ENCODE measurements around the gene GNAS-AS1.

GNAS-AS1 gene

GRCh38 chr20:58847463-58847862, 3.2 kb downstream of the GNAS-AS1 start:
- Histone ChIP-seq H3K27ac (ENCODE audit: low read depth in 2 of 2, low read length in 2 of 2) (no peak overlapping the region), H3K27me3 (ENCODE audit: control insufficient read depth in 2 of 2, insufficient read depth in 2 of 2, low read length in 2 of 2) (peaks cover 10 to 12% of the 10 kb centered on the region in 2 donors), H3K9ac (ENCODE audit: low read depth in 1 of 2, low read length in 2 of 2) (no peak overlapping the region), H3K36me3 (ENCODE audit: control insufficient read depth in 2 of 2, insufficient read depth in 2 of 2, low read length in 2 of 2) (no peaks in the 10 kb centered on the region), H3K4me3 (ENCODE audit: low read length in 2 of 2) (no peak overlapping the region), H3K4me1 (ENCODE audit: control insufficient read depth in 2 of 2, insufficient read depth in 2 of 2, low read length in 2 of 2) (peaks cover 0 to 6% of the 10 kb centered on the region in 2 donors), H3K9me3 (ENCODE audit: control insufficient read depth in 2 of 2, low read length in 2 of 2) (no peaks in the 10 kb centered on the region)

GRCh38 chr20:58845706-58846105, 5.0 kb downstream of the GNAS-AS1 start:
- H3K27me3 ChIP-seq (ENCODE audit: control insufficient read depth in 2 of 2, insufficient read depth in 2 of 2, low read length in 2 of 2): peaks cover 3% of the 10 kb centered on the region in 2 donors
- no peak overlapping the region for H3K27ac ChIP-seq (ENCODE audit: low read depth in 2 of 2, low read length in 2 of 2)
- no peak overlapping the region for H3K9ac ChIP-seq (ENCODE audit: low read depth in 1 of 2, low read length in 2 of 2)
- H3K4me3 ChIP-seq (ENCODE audit: low read length in 2 of 2): no peak overlapping the region
- H3K36me3 ChIP-seq (ENCODE audit: control insufficient read depth in 2 of 2, insufficient read depth in 2 of 2, low read length in 2 of 2): no peaks in the 10 kb centered on the region
- no peaks in the 10 kb centered on the region for H3K9me3 ChIP-seq (ENCODE audit: control insufficient read depth in 2 of 2, low read length in 2 of 2)
- no peaks in the 10 kb centered on the region for H3K4me1 ChIP-seq (ENCODE audit: control insufficient read depth in 2 of 2, insufficient read depth in 2 of 2, low read length in 2 of 2)

- Histone ChIP-seq H3K4me3 (ENCODE audit: low read length in 2 of 2) (no peak overlapping the region), H3K27me3 (ENCODE audit: control insufficient read depth in 2 of 2, insufficient read depth in 2 of 2, low read length in 2 of 2) (peaks cover 7 to 8% of the 10 kb centered on the region in 2 donors), H3K36me3 (ENCODE audit: control insufficient read depth in 2 of 2, insufficient read depth in 2 of 2, low read length in 2 of 2) (no peaks in the 10 kb centered on the region), H3K4me1 (ENCODE audit: control insufficient read depth in 2 of 2, insufficient read depth in 2 of 2, low read length in 2 of 2) (no peaks in the 10 kb centered on the region), H3K9me3 (ENCODE audit: control insufficient read depth in 2 of 2, low read length in 2 of 2) (no peaks in the 10 kb centered on the region), H3K27ac (ENCODE audit: low read depth in 2 of 2, low read length in 2 of 2) (no peak overlapping the region), H3K9ac (ENCODE audit: low read depth in 1 of 2, low read length in 2 of 2) (no peak overlapping the region)
Measured at GRCh38 chr20:58843128-58843556, 7.6 kb downstream of the GNAS-AS1 start.

- Histone ChIP-seq H3K9me3 (ENCODE audit: control insufficient read depth in 2 of 2, low read length in 2 of 2) (no peaks in the 10 kb centered on the region), H3K9ac (ENCODE audit: low read depth in 1 of 2, low read length in 2 of 2) (no peak overlapping the region), H3K36me3 (ENCODE audit: control insufficient read depth in 2 of 2, insufficient read depth in 2 of 2, low read length in 2 of 2) (no peaks in the 10 kb centered on the region), H3K27ac (ENCODE audit: low read depth in 2 of 2, low read length in 2 of 2) (no peak overlapping the region), H3K4me3 (ENCODE audit: low read length in 2 of 2) (no peak overlapping the region), H3K27me3 (ENCODE audit: control insufficient read depth in 2 of 2, insufficient read depth in 2 of 2, low read length in 2 of 2) (peaks cover 7 to 8% of the 10 kb centered on the region in 2 donors), H3K4me1 (ENCODE audit: control insufficient read depth in 2 of 2, insufficient read depth in 2 of 2, low read length in 2 of 2) (no peaks in the 10 kb centered on the region)
Measured at GRCh38 chr20:58842276-58842675, 8.4 kb downstream of the GNAS-AS1 start.

GRCh38 chr20:58841539-58842264, 9.0 kb downstream of the GNAS-AS1 start:
- H3K36me3 ChIP-seq (ENCODE audit: control insufficient read depth in 2 of 2, insufficient read depth in 2 of 2, low read length in 2 of 2): no peaks in the 10 kb centered on the region
- H3K27ac ChIP-seq (ENCODE audit: low read depth in 2 of 2, low read length in 2 of 2): no peak overlapping the region
- no peaks in the 10 kb centered on the region for H3K4me1 ChIP-seq (ENCODE audit: control insufficient read depth in 2 of 2, insufficient read depth in 2 of 2, low read length in 2 of 2)
- H3K27me3 ChIP-seq (ENCODE audit: control insufficient read depth in 2 of 2, insufficient read depth in 2 of 2, low read length in 2 of 2): peaks cover 7 to 8% of the 10 kb centered on the region in 2 donors
- H3K4me3 ChIP-seq (ENCODE audit: low read length in 2 of 2): no peak overlapping the region
- H3K9ac ChIP-seq (ENCODE audit: low read depth in 1 of 2, low read length in 2 of 2): no peak overlapping the region
- H3K9me3 ChIP-seq (ENCODE audit: control insufficient read depth in 2 of 2, low read length in 2 of 2): no peaks in the 10 kb centered on the region

GRCh38 chr20:58840816-58841538, 9.7 kb downstream of the GNAS-AS1 start:
- H3K4me1 ChIP-seq (ENCODE audit: control insufficient read depth in 2 of 2, insufficient read depth in 2 of 2, low read length in 2 of 2): no peaks in the 10 kb centered on the region
- H3K4me3 ChIP-seq (ENCODE audit: low read length in 2 of 2): no peak overlapping the region
- no peaks in the 10 kb centered on the region for H3K9me3 ChIP-seq (ENCODE audit: control insufficient read depth in 2 of 2, low read length in 2 of 2)
- H3K9ac ChIP-seq (ENCODE audit: low read depth in 1 of 2, low read length in 2 of 2): no peak overlapping the region
- peaks cover 7 to 8% of the 10 kb centered on the region in 2 donors for H3K27me3 ChIP-seq (ENCODE audit: control insufficient read depth in 2 of 2, insufficient read depth in 2 of 2, low read length in 2 of 2)
- H3K36me3 ChIP-seq (ENCODE audit: control insufficient read depth in 2 of 2, insufficient read depth in 2 of 2, low read length in 2 of 2): no peaks in the 10 kb centered on the region
- H3K27ac ChIP-seq (ENCODE audit: low read depth in 2 of 2, low read length in 2 of 2): no peak overlapping the region

- no peaks in the 10 kb centered on the region for H3K36me3 ChIP-seq (ENCODE audit: control insufficient read depth in 2 of 2, insufficient read depth in 2 of 2, low read length in 2 of 2)
- H3K4me3 ChIP-seq (ENCODE audit: low read length in 2 of 2): no peak overlapping the region
- peaks cover 7 to 8% of the 10 kb centered on the region in 2 donors for H3K27me3 ChIP-seq (ENCODE audit: control insufficient read depth in 2 of 2, insufficient read depth in 2 of 2, low read length in 2 of 2)
- no peak overlapping the region for H3K27ac ChIP-seq (ENCODE audit: low read depth in 2 of 2, low read length in 2 of 2)
- no peaks in the 10 kb centered on the region for H3K9me3 ChIP-seq (ENCODE audit: control insufficient read depth in 2 of 2, low read length in 2 of 2)
- H3K9ac ChIP-seq (ENCODE audit: low read depth in 1 of 2, low read length in 2 of 2): no peak overlapping the region
- H3K4me1 ChIP-seq (ENCODE audit: control insufficient read depth in 2 of 2, insufficient read depth in 2 of 2, low read length in 2 of 2): no peaks in the 10 kb centered on the region
Measured at GRCh38 chr20:58839991-58840747, 10.5 kb downstream of the GNAS-AS1 start.

- Histone ChIP-seq H3K36me3 (ENCODE audit: control insufficient read depth in 2 of 2, insufficient read depth in 2 of 2, low read length in 2 of 2) (no peaks in the 10 kb centered on the region), H3K9ac (ENCODE audit: low read depth in 1 of 2, low read length in 2 of 2) (no peak overlapping the region), H3K4me3 (ENCODE audit: low read length in 2 of 2) (no peak overlapping the region), H3K27ac (ENCODE audit: low read depth in 2 of 2, low read length in 2 of 2) (no peak overlapping the region), H3K4me1 (ENCODE audit: control insufficient read depth in 2 of 2, insufficient read depth in 2 of 2, low read length in 2 of 2) (no peaks in the 10 kb centered on the region), H3K9me3 (ENCODE audit: control insufficient read depth in 2 of 2, low read length in 2 of 2) (no peaks in the 10 kb centered on the region), H3K27me3 (ENCODE audit: control insufficient read depth in 2 of 2, insufficient read depth in 2 of 2, low read length in 2 of 2) (peaks cover 7 to 8% of the 10 kb centered on the region in 2 donors)
Measured at GRCh38 chr20:58839474-58839874, 11.2 kb downstream of the GNAS-AS1 start.

GRCh38 chr20:58838174-58838573, 12.5 kb downstream of the GNAS-AS1 start:
- H3K27me3 ChIP-seq (ENCODE audit: control insufficient read depth in 2 of 2, insufficient read depth in 2 of 2, low read length in 2 of 2): peaks cover 5 to 8% of the 10 kb centered on the region in 2 donors

GRCh38 chr20:58837717-58838116, 13.0 kb downstream of the GNAS-AS1 start:
- H3K4me3 ChIP-seq (ENCODE audit: low read length in 2 of 2): no peak overlapping the region

More at GRCh38 chr20:58838174-58838573, 12.5 kb downstream of the GNAS-AS1 start:
- Histone ChIP-seq H3K36me3 (ENCODE audit: control insufficient read depth in 2 of 2, insufficient read depth in 2 of 2, low read length in 2 of 2) (no peaks in the 10 kb centered on the region), H3K9ac (ENCODE audit: low read depth in 1 of 2, low read length in 2 of 2) (no peak overlapping the region), H3K4me1 (ENCODE audit: control insufficient read depth in 2 of 2, insufficient read depth in 2 of 2, low read length in 2 of 2) (no peaks in the 10 kb centered on the region), H3K4me3 (ENCODE audit: low read length in 2 of 2) (no peak overlapping the region), H3K9me3 (ENCODE audit: control insufficient read depth in 2 of 2, low read length in 2 of 2) (no peaks in the 10 kb centered on the region), H3K27ac (ENCODE audit: low read depth in 2 of 2, low read length in 2 of 2) (no peak overlapping the region)

More at GRCh38 chr20:58837717-58838116, 13.0 kb downstream of the GNAS-AS1 start:
- Histone ChIP-seq H3K27me3 (ENCODE audit: control insufficient read depth in 2 of 2, insufficient read depth in 2 of 2, low read length in 2 of 2) (peaks cover 4 to 8% of the 10 kb centered on the region in 2 donors), H3K9ac (ENCODE audit: low read depth in 1 of 2, low read length in 2 of 2) (no peak overlapping the region), H3K9me3 (ENCODE audit: control insufficient read depth in 2 of 2, low read length in 2 of 2) (no peaks in the 10 kb centered on the region), H3K27ac (ENCODE audit: low read depth in 2 of 2, low read length in 2 of 2) (no peak overlapping the region), H3K36me3 (ENCODE audit: control insufficient read depth in 2 of 2, insufficient read depth in 2 of 2, low read length in 2 of 2) (no peaks in the 10 kb centered on the region), H3K4me1 (ENCODE audit: control insufficient read depth in 2 of 2, insufficient read depth in 2 of 2, low read length in 2 of 2) (no peaks in the 10 kb centered on the region)

Measured in mucosa of rectum (tissue), 2 donors.